Mesenchymal stem cell (in vitro differentiated cells and primary cell): Measurements from ENCODE around the gene ABCG5.

Source experiments
- DNase-seq: peaks from one replicate; pipeline ENCODE4 v3.0.0-alpha.2; 2013
- H2AFZ ChIP-seq: one replicate; pipeline ENCODE4 v1.6.1; 2013; ENCODE audit warnings: low read depth, mild to moderate bottlenecking, control low read depth, inconsistent platforms, low read length, moderate library complexity
- H2AK5ac ChIP-seq: 2 replicates; pipeline ENCODE4 v1.6.1; 2013; ENCODE audit warnings: low read length, moderate library complexity, mild to moderate bottlenecking, inconsistent platforms; ENCODE audit not compliant: severe bottlenecking
- H2BK120ac ChIP-seq: one replicate; pipeline ENCODE4 v1.6.1; 2013; ENCODE audit warnings: low read depth, mild to moderate bottlenecking, inconsistent platforms, low read length, moderate library complexity
- H2BK12ac ChIP-seq, 2 experiments: one replicate each; pipeline ENCODE4 v1.6.1; 2013; ENCODE audit warnings: inconsistent platforms in 2 of 2, low read length in 2 of 2, mild to moderate bottlenecking in 2 of 2, moderate library complexity in 2 of 2, control low read depth in 1 of 2
- H2BK15ac ChIP-seq: one replicate; pipeline ENCODE4 v1.6.1; 2013; ENCODE audit warnings: mild to moderate bottlenecking, low read depth, inconsistent platforms; ENCODE audit not compliant: poor library complexity, severe bottlenecking
- H2BK5ac ChIP-seq: 2 replicates; pipeline ENCODE4 v1.6.1; 2013; ENCODE audit warnings: low read depth, mild to moderate bottlenecking, low read length, control low read depth, inconsistent platforms; ENCODE audit not compliant: poor library complexity, severe bottlenecking
- H3K14ac ChIP-seq, 2 experiments: one replicate each; pipeline ENCODE4 v1.6.1; 2013; ENCODE audit warnings: inconsistent platforms in 2 of 2, low read length in 2 of 2, control low read depth in 1 of 2, mild to moderate bottlenecking in 1 of 2, moderate library complexity in 1 of 2
- H3K18ac ChIP-seq, 2 experiments: one replicate each; pipeline ENCODE4 v1.6.1; 2013; ENCODE audit warnings: inconsistent platforms in 2 of 2, low read length in 2 of 2, control low read depth in 1 of 2, low read depth in 1 of 2, mild to moderate bottlenecking in 1 of 2
- H3K23ac ChIP-seq, 2 experiments: one replicate each; pipeline ENCODE4 v1.6.1; 2013; ENCODE audit warnings: inconsistent platforms in 2 of 2, low read length in 2 of 2, mild to moderate bottlenecking in 2 of 2, moderate library complexity in 2 of 2, control low read depth in 1 of 2
- H3K27ac ChIP-seq: 2 replicates; pipeline ENCODE4 v1.5.1; 2013; ENCODE audit warnings: mild to moderate bottlenecking, moderate library complexity, low read length, control low read depth, inconsistent platforms; ENCODE audit not compliant: poor library complexity, severe bottlenecking
- H3K27me3 ChIP-seq, 2 experiments: 2 replicates each; pipeline versions ENCODE4 v1.6.1 to v1.7.0; 2013; ENCODE audit warnings: low read length in 2 of 2, mild to moderate bottlenecking in 2 of 2, moderate library complexity in 2 of 2, control low read depth in 1 of 2, inconsistent platforms in 1 of 2; ENCODE audit not compliant: control insufficient read depth in 1 of 2, insufficient read depth in 1 of 2
- H3K36me3 ChIP-seq, 2 experiments: 2 replicates each; pipeline versions ENCODE4 v1.6.1 to v1.7.0; 2013; ENCODE audit warnings: low read length in 2 of 2, control low read depth in 1 of 2, inconsistent platforms in 1 of 2, low read depth in 1 of 2, mild to moderate bottlenecking in 1 of 2; ENCODE audit not compliant: insufficient read depth in 2 of 2, control insufficient read depth in 1 of 2
- H3K4ac ChIP-seq, 2 experiments: one replicate each; pipeline ENCODE4 v1.6.1; 2013; ENCODE audit warnings: inconsistent platforms in 2 of 2, low read length in 2 of 2, mild to moderate bottlenecking in 2 of 2, moderate library complexity in 2 of 2, control low read depth in 1 of 2, low read depth in 1 of 2
- H3K4me1 ChIP-seq: 2 replicates; pipeline ENCODE4 v1.6.1; 2013; ENCODE audit warnings: low read depth, low read length, control low read depth; ENCODE audit not compliant: control insufficient read depth, insufficient read depth
- H3K4me2 ChIP-seq: 2 replicates; pipeline ENCODE4 v1.6.1; 2013; ENCODE audit warnings: low read length, mild to moderate bottlenecking, inconsistent platforms; ENCODE audit not compliant: poor library complexity, severe bottlenecking
- H3K4me3 ChIP-seq, 2 experiments: 2 replicates each; pipeline versions ENCODE4 v1.5.1 to v1.7.0; 2013; ENCODE audit warnings: low read length in 2 of 2, mild to moderate bottlenecking in 2 of 2, control low read depth in 1 of 2, low read depth in 1 of 2; ENCODE audit not compliant: insufficient read depth in 1 of 2
- H3K79me1 ChIP-seq: replicated peaks from 2 replicates; pipeline ENCODE4 v1.6.1; 2013; ENCODE audit warnings: mild to moderate bottlenecking, control low read depth, low read length, inconsistent platforms; ENCODE audit not compliant: poor library complexity, severe bottlenecking
- H3K9ac ChIP-seq: 2 replicates; pipeline ENCODE4 v1.7.0; 2013; ENCODE audit warnings: mild to moderate bottlenecking, low read length, moderate library complexity
- H3K9me3 ChIP-seq: 2 replicates; pipeline ENCODE4 v1.7.0; 2013; ENCODE audit warnings: mild to moderate bottlenecking, low read length; ENCODE audit not compliant: control insufficient read depth
- H4K8ac ChIP-seq: one replicate; pipeline ENCODE4 v1.6.1; 2013; ENCODE audit warnings: inconsistent platforms, mild to moderate bottlenecking, low read length, moderate library complexity
- H4K91ac ChIP-seq: one replicate; pipeline ENCODE4 v1.6.1; 2013; ENCODE audit warnings: mild to moderate bottlenecking, low read length, inconsistent platforms
- WGBS: methylation state at CpG from one replicate; pipeline ENCODE4 v1.1.7; 2013; ENCODE audit warnings: mixed read lengths; 5-methylcytosine and 5-hydroxymethylcytosine counted together

The ABCG5 gene

GRCh38 chr2:43837831-43838559 lies 644 bp downstream of the ABCG5 start:
- Histone ChIP-seq H2BK15ac (no peak overlapping the region), H3K14ac (no peak overlapping the region), H3K4me2 (no peak overlapping the region), H3K4ac (no peak overlapping the region), H2BK12ac (no peak overlapping the region), H3K36me3 (no peaks in the 10 kb centered on the region), H3K79me1 (no peaks in the 10 kb centered on the region), H3K9me3 (no peaks in the 10 kb centered on the region), H4K8ac (no peak overlapping the region), H3K18ac (no peak overlapping the region), H3K4me3 (no peak overlapping the region), H2AK5ac (no peak overlapping the region), H3K27ac (no peak overlapping the region), H2BK120ac (no peak overlapping the region), H3K9ac (no peak overlapping the region), H2BK5ac (no peak overlapping the region), H4K91ac (no peak overlapping the region), H3K4me1 (no peaks in the 10 kb centered on the region), H3K23ac (no peak overlapping the region), H3K27me3 (peaks cover 0 to 54% of the 10 kb centered on the region in 2 experiments), H2AFZ (no peak overlapping the region)
- DNase-seq = no peak
- 94% methylated on average over 21 of the region's 21 CpGs for WGBS

GRCh38 chr2:43837033-43837432 lies 1.6 kb downstream of the ABCG5 start:
- Histone ChIP-seq H2AFZ (no peak overlapping the region), H2BK15ac (no peak overlapping the region), H2BK120ac (no peak overlapping the region), H3K79me1 (no peaks in the 10 kb centered on the region), H3K9ac (no peak overlapping the region), H2AK5ac (no peak overlapping the region), H3K18ac (no peak overlapping the region), H3K4me1 (no peaks in the 10 kb centered on the region), H3K27ac (no peak overlapping the region), H3K23ac (no peak overlapping the region), H4K91ac (no peak overlapping the region), H4K8ac (no peak overlapping the region), H3K27me3 (peaks cover 0 to 51% of the 10 kb centered on the region in 2 experiments), H3K14ac (no peak overlapping the region), H2BK12ac (no peak overlapping the region), H3K9me3 (no peaks in the 10 kb centered on the region), H3K4ac (no peak overlapping the region), H3K36me3 (no peaks in the 10 kb centered on the region), H2BK5ac (no peak overlapping the region), H3K4me2 (no peak overlapping the region), H3K4me3 (no peak overlapping the region)
- DNase-seq = no peak
- 87% methylated on average over 2 of the region's 4 CpGs for WGBS

GRCh38 chr2:43832457-43832856 lies 6.2 kb downstream of the ABCG5 start:
- no peaks in the 10 kb centered on the region for H3K79me1 ChIP-seq
- H3K4ac ChIP-seq = no peak overlapping the region
- H2BK12ac ChIP-seq = no peak overlapping the region
- H3K4me2 ChIP-seq = no peak overlapping the region
- H2AK5ac ChIP-seq = no peak overlapping the region
- H3K14ac ChIP-seq = no peak overlapping the region
- H3K23ac ChIP-seq = no peak overlapping the region
- no peak overlapping the region for H2BK15ac ChIP-seq
- no peak overlapping the region for H4K8ac ChIP-seq
- H3K4me1 ChIP-seq = no peaks in the 10 kb centered on the region
- DNase-seq = no peak
- no peaks in the 10 kb centered on the region for H3K9me3 ChIP-seq
- no peak overlapping the region for H4K91ac ChIP-seq
- H3K18ac ChIP-seq = no peak overlapping the region
- H3K27ac ChIP-seq = no peak overlapping the region
- no peak overlapping the region for H2BK5ac ChIP-seq
- no peak overlapping the region for H2BK120ac ChIP-seq
- no peak overlapping the region for H2AFZ ChIP-seq
- peaks cover 0 to 49% of the 10 kb centered on the region in 2 experiments for H3K27me3 ChIP-seq
- no peak overlapping the region for H3K4me3 ChIP-seq
- H3K9ac ChIP-seq = no peak overlapping the region
- 78% methylated on average over 3 of the region's 3 CpGs for WGBS
- no peaks in the 10 kb centered on the region for H3K36me3 ChIP-seq

GRCh38 chr2:43831543-43832294 lies 6.9 kb downstream of the ABCG5 start:
- H3K18ac ChIP-seq = no peak overlapping the region
- no peaks in the 10 kb centered on the region for H3K4me1 ChIP-seq
- H3K9me3 ChIP-seq = no peaks in the 10 kb centered on the region
- WGBS = 94% methylated on average over 54 of the region's 54 CpGs
- no peaks in the 10 kb centered on the region for H3K79me1 ChIP-seq
- H2BK5ac ChIP-seq = no peak overlapping the region
- H3K4me3 ChIP-seq = peak overlapping the region in 1 of 2 experiments; percentile 60
- peaks cover 0 to 45% of the 10 kb centered on the region in 2 experiments for H3K27me3 ChIP-seq
- no peak overlapping the region for H3K27ac ChIP-seq
- H2BK12ac ChIP-seq = no peak overlapping the region
- H4K91ac ChIP-seq = no peak overlapping the region
- no peak overlapping the region for H3K23ac ChIP-seq
- H3K4me2 ChIP-seq = no peak overlapping the region
- no peak overlapping the region for H3K9ac ChIP-seq
- no peak overlapping the region for H2BK15ac ChIP-seq
- H3K14ac ChIP-seq = peak overlapping the region in 1 of 2 experiments; percentile 29
- no peak for DNase-seq
- H2AFZ ChIP-seq = no peak overlapping the region
- no peaks in the 10 kb centered on the region for H3K36me3 ChIP-seq
- no peak overlapping the region for H2AK5ac ChIP-seq
- no peak overlapping the region for H2BK120ac ChIP-seq
- no peak overlapping the region for H3K4ac ChIP-seq
- no peak overlapping the region for H4K8ac ChIP-seq
